ENCODE measurements around the gene CYP2F1. TPM values are rescaled to one million over a fixed set of nuclear protein-coding genes. Genes with fewer than 3 reads are reported as not detected.
"Not testable (repeated sequence)": the region's sequence is repeated elsewhere in the genome, so short reads cannot be mapped to it uniquely, and the experiment has no call there.

CYP2F1 gene
- total RNA-seq, 1 donor from 2014 or later = not detected

GRCh38 chr19:41088151-41088550, 26.1 kb upstream of the CYP2F1 start, which contains the start of gene CYP2A13:
CYP2A13 (plus strand) TSS chr19:41088451; CDS start chr19:41088472, 21 bp downstream.
- DNase-seq = no peak
- intact Hi-C loops (cut with micrococcal nuclease) = no loop called here
- Histone ChIP-seq H3K36me3 (no peaks in the 10 kb centered on the region), H3K4me3 (no peak within 1 kb of the TSS), H3K27ac (replicated peaks) (no peak within 1 kb of the TSS), H3K27me3 (ENCODE audit: low read depth) (peaks cover 84% of the 10 kb centered on the region), H3K9me3 (replicated peaks) (no peaks in the 10 kb centered on the region), H3K4me1 (no peaks in the 10 kb centered on the region)
- TF ChIP-seq CTCF (IDR thresholded peaks at IDR 0.05; ENCODE audit: borderline replicate concordance) = no peak

GRCh38 chr19:41089959-41090358, 24.3 kb upstream of the CYP2F1 start:
- Histone ChIP-seq H3K36me3 (no peaks in the 10 kb centered on the region), H3K4me3 (no peak overlapping the region), H3K4me1 (no peaks in the 10 kb centered on the region), H3K9me3 (replicated peaks) (no peaks in the 10 kb centered on the region), H3K27me3 (ENCODE audit: low read depth) (peaks cover 87% of the 10 kb centered on the region), H3K27ac (replicated peaks) (no peak overlapping the region)
- no peak for TF ChIP-seq CTCF (IDR thresholded peaks at IDR 0.05; ENCODE audit: borderline replicate concordance)
- intact Hi-C loops (cut with micrococcal nuclease) = no loop called here
- DNase-seq = no peak

DNA sequence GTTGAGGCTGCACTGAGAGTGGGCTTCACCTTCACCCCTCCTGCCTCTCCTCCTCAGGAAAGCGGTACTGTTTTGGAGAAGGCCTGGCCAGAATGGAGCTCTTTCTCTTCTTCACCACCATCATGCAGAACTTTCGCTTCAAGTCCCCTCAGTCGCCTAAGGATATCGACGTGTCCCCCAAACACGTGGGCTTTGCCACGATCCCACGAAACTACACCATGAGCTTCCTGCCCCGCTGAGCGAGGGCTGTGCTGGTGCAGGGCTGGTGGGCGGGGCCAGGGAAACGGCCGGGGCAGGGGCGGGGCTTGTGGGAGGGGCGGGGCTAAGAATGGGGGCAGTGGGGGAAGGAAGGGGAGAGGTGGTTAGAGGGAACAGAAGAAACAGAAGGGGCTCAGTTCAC, 18.5 kb upstream of the CYP2F1 start:
- Histone ChIP-seq H3K9me3 (replicated peaks) (peaks cover 14% of the 10 kb centered on the region), H3K4me3 (no peak overlapping the region), H3K27me3 (ENCODE audit: low read depth) (peaks cover 57% of the 10 kb centered on the region), H3K36me3 (no peaks in the 10 kb centered on the region), H3K27ac (replicated peaks) (no peak overlapping the region), H3K4me1 (no peaks in the 10 kb centered on the region)
- no peak for TF ChIP-seq CTCF (IDR thresholded peaks at IDR 0.05; ENCODE audit: borderline replicate concordance)
- intact Hi-C loops (cut with micrococcal nuclease) = no loop called here
- DNase-seq = no peak

GRCh38 chr19:41096353-41096752, 17.9 kb upstream of the CYP2F1 start:
- intact Hi-C loops (cut with micrococcal nuclease) = no loop called here
- H3K9me3 ChIP-seq (replicated peaks) = peaks cover 17% of the 10 kb centered on the region
- H3K27ac ChIP-seq (replicated peaks) = no peak overlapping the region
- no peaks in the 10 kb centered on the region for H3K4me1 ChIP-seq
- DNase-seq = no peak
- peaks cover 51% of the 10 kb centered on the region for H3K27me3 ChIP-seq (ENCODE audit: low read depth)
- TF ChIP-seq CTCF (IDR thresholded peaks at IDR 0.05; ENCODE audit: borderline replicate concordance) = no peak
- no peaks in the 10 kb centered on the region for H3K36me3 ChIP-seq
- no peak overlapping the region for H3K4me3 ChIP-seq

GRCh38 chr19:41097302-41097701, 16.9 kb upstream of the CYP2F1 start:
- intact Hi-C loops (cut with micrococcal nuclease) = no loop called here
- H3K27me3 ChIP-seq (ENCODE audit: low read depth) = peaks cover 41% of the 10 kb centered on the region
- no peak overlapping the region for H3K4me3 ChIP-seq
- DNase-seq = no peak
- no peaks in the 10 kb centered on the region for H3K36me3 ChIP-seq
- no peak overlapping the region for H3K27ac ChIP-seq (replicated peaks)
- H3K4me1 ChIP-seq = no peaks in the 10 kb centered on the region
- H3K9me3 ChIP-seq (replicated peaks) = peaks cover 21% of the 10 kb centered on the region
- no peak for TF ChIP-seq CTCF (IDR thresholded peaks at IDR 0.05; ENCODE audit: borderline replicate concordance)

- no peak overlapping the region for H3K4me3 ChIP-seq
- no peaks in the 10 kb centered on the region for H3K4me1 ChIP-seq
- H3K27ac ChIP-seq (replicated peaks) = no peak overlapping the region
- TF ChIP-seq CTCF (IDR thresholded peaks at IDR 0.05; ENCODE audit: borderline replicate concordance) = no peak
- peaks cover 27% of the 10 kb centered on the region for H3K27me3 ChIP-seq (ENCODE audit: low read depth)
- intact Hi-C loops (cut with micrococcal nuclease) = no loop called here
- H3K9me3 ChIP-seq (replicated peaks) = peaks cover 25% of the 10 kb centered on the region
- no peak for DNase-seq
- H3K36me3 ChIP-seq = no peaks in the 10 kb centered on the region
These were observed 15.5 kb upstream of the CYP2F1 start for GRCh38 chr19:41098762-41099161.

GRCh38 chr19:41102210-41102609, 12.0 kb upstream of the CYP2F1 start:
- H3K27me3 ChIP-seq (ENCODE audit: low read depth); H3K36me3 ChIP-seq; intact Hi-C loops (cut with micrococcal nuclease); H3K27ac ChIP-seq (replicated peaks); H3K4me3 ChIP-seq; H3K4me1 ChIP-seq; DNase-seq: not testable (repeated sequence)
- peaks cover 29% of the 10 kb centered on the region for H3K9me3 ChIP-seq (replicated peaks)
